PC-9 (cell line): ENCODE results near the gene ALDH1A3. TPM values are rescaled to one million over a fixed set of nuclear protein-coding genes. Genes with fewer than 3 reads are reported as not detected.
A peak's percentile ranks its signal among the peaks of the same experiment; 100 is the strongest.

Experiments
- BruUV-seq: library from RNA; stranded (reverse); fragments of 400-500 nt; replicated peaks from 2 replicates; lab custom pipeline; 2021; lab: Mats Ljungman, UMichigan
- CTCF ChIA-PET: fragments of 300-600 bp; sonication (Branson Sonifier 250); formaldehyde crosslinking; loops from one replicate; lab custom pipeline; 2022; ENCODE audit warnings: antibody characterized with exemption; lab: Charles Lee
- POLR2A ChIA-PET: fragments of 300-600 bp; sonication (Branson Sonifier 250); formaldehyde crosslinking; loops from one replicate; lab custom pipeline; 2022; ENCODE audit warnings: antibody characterized with exemption; ENCODE audit not compliant: unreplicated experiment; lab: Charles Lee
- DNase-seq, 2 experiments: peaks; one replicate each; pipeline versions ENCODE4 v3.0.0 to v3.0.0-alpha.2; 2015 to 2022; ENCODE audit warnings: mixed read lengths in 1 of 2
- H2AFZ ChIP-seq: fragments of 200-600 bp; sonication (generic); 2 replicates; pipeline ENCODE4 v1.8.1; 2017; ENCODE audit warnings: antibody characterized with exemption
- H3F3A ChIP-seq: fragments of 200-600 bp; sonication (generic); 2 replicates; pipeline ENCODE4 v1.8.1; 2017; ENCODE audit warnings: antibody characterized with exemption, mild to moderate bottlenecking, low read depth; ENCODE audit not compliant: insufficient read depth
- H3K27ac ChIP-seq: fragments of 200-600 bp; sonication (generic); 2 replicates; pipeline ENCODE4 v1.6.1; 2016; ENCODE audit warnings: mixed run types
- H3K27me3 ChIP-seq: fragments of 200-600 bp; sonication (generic); 2 replicates; pipeline ENCODE4 v1.6.1; 2016; ENCODE audit warnings: low read depth, mixed run types; ENCODE audit not compliant: insufficient read depth
- H3K36me3 ChIP-seq: fragments of 200-600 bp; sonication (generic); 2 replicates; pipeline ENCODE4 v1.6.1; 2016; ENCODE audit warnings: low read depth, mixed run types
- H3K4me1 ChIP-seq: fragments of 200-600 bp; sonication (generic); replicated peaks from 2 replicates; pipeline ENCODE4 v1.6.1; 2016; ENCODE audit warnings: mixed run types; ENCODE audit not compliant: insufficient read depth
- H3K4me2 ChIP-seq: fragments of 200-600 bp; sonication (generic); 2 replicates; pipeline ENCODE4 v1.6.1; 2017; ENCODE audit warnings: mixed run types
- H3K4me3 ChIP-seq: fragments of 200-600 bp; sonication (generic); 2 replicates; pipeline ENCODE4 v1.6.1; 2016; ENCODE audit warnings: mixed run types
- H3K79me2 ChIP-seq: fragments of 200-600 bp; sonication (generic); 2 replicates; pipeline ENCODE4 v1.6.1; 2017; ENCODE audit warnings: low read depth, mixed run types
- H3K9me2 ChIP-seq: fragments of 200-600 bp; sonication (generic); 2 replicates; pipeline ENCODE4 v1.8.1; 2017; ENCODE audit warnings: mild to moderate bottlenecking; ENCODE audit not compliant: insufficient read depth
- H3K9me3 ChIP-seq: fragments of 200-600 bp; sonication (generic); 2 replicates; pipeline ENCODE4 v1.8.1; 2016; ENCODE audit warnings: low read depth; ENCODE audit not compliant: insufficient read depth
- H4K20me1 ChIP-seq: fragments of 200-600 bp; sonication (generic); 2 replicates; pipeline ENCODE4 v1.8.1; 2017; ENCODE audit not compliant: insufficient read depth
- EZH2 ChIP-seq: fragments of 200-600 bp; sonication (generic); IDR thresholded peaks from 2 replicates; pipeline ENCODE4 v1.8.0; 2017; ENCODE audit warnings: antibody characterized with exemption, low read depth
- intact Hi-C: fragments of 100-400 bp; cut with micrococcal nuclease; formaldehyde crosslinking; loops from one replicate; pipeline ENCODE4 v1.10.0; 2022; ENCODE audit not compliant: unreplicated experiment
- total RNA-seq: library from RNA; stranded (reverse); gene quantifications from 2 replicates; pipeline ENCODE4 v1.2.3, GENCODE V29; 2021
- TF ChIP-seq, protein P1 (sequence below): fragments of 200-600 bp; sonication (generic); conservative IDR thresholded peaks from 2 replicates; pipeline ENCODE4 v1.6.1; 2017; ENCODE audit warnings: mixed run types, antibody characterized with exemption, mild to moderate bottlenecking, moderate library complexity

Gene ALDH1A3
- total RNA-seq, 1 experiment from 2014 or later = 469 TPM

- Histone ChIP-seq H4K20me1 (no peaks in the 10 kb centered on the region), H3K27me3 (no peaks in the 10 kb centered on the region), H3K4me2 (no peak overlapping the region), H3K79me2 (peaks cover 24% of the 10 kb centered on the region), H3K4me1 (peaks cover 11% of the 10 kb centered on the region; the same call in 1 of the 2 replicates), H3K27ac (0 out of 2 replicates have a peak overlapping the region, but pooled peaks have one; percentile 22), H3K4me3 (no peak overlapping the region), H3K36me3 (peaks cover 39% of the 10 kb centered on the region), H3K9me2 (no peaks in the 10 kb centered on the region), H2AFZ (no peak overlapping the region), H3K9me3 (no peaks in the 10 kb centered on the region; the same call in 1 of the 2 replicates), H3F3A (peaks cover 61% of the 10 kb centered on the region)
- no peak for DNase-seq
- no TSS peak for BruUV-seq
- intact Hi-C loops = no loop called here
- CTCF ChIA-PET = no interaction called here
- POLR2A ChIA-PET = no interaction called here
- TF ChIP-seq, protein P1, sequence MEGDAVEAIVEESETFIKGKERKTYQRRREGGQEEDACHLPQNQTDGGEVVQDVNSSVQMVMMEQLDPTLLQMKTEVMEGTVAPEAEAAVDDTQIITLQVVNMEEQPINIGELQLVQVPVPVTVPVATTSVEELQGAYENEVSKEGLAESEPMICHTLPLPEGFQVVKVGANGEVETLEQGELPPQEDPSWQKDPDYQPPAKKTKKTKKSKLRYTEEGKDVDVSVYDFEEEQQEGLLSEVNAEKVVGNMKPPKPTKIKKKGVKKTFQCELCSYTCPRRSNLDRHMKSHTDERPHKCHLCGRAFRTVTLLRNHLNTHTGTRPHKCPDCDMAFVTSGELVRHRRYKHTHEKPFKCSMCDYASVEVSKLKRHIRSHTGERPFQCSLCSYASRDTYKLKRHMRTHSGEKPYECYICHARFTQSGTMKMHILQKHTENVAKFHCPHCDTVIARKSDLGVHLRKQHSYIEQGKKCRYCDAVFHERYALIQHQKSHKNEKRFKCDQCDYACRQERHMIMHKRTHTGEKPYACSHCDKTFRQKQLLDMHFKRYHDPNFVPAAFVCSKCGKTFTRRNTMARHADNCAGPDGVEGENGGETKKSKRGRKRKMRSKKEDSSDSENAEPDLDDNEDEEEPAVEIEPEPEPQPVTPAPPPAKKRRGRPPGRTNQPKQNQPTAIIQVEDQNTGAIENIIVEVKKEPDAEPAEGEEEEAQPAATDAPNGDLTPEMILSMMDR = no peak
- TF ChIP-seq EZH2 = no peak
These were observed 21.3 kb upstream of the ALDH1A3 start for GRCh38 chr15:100858294-100858693.

DNA sequence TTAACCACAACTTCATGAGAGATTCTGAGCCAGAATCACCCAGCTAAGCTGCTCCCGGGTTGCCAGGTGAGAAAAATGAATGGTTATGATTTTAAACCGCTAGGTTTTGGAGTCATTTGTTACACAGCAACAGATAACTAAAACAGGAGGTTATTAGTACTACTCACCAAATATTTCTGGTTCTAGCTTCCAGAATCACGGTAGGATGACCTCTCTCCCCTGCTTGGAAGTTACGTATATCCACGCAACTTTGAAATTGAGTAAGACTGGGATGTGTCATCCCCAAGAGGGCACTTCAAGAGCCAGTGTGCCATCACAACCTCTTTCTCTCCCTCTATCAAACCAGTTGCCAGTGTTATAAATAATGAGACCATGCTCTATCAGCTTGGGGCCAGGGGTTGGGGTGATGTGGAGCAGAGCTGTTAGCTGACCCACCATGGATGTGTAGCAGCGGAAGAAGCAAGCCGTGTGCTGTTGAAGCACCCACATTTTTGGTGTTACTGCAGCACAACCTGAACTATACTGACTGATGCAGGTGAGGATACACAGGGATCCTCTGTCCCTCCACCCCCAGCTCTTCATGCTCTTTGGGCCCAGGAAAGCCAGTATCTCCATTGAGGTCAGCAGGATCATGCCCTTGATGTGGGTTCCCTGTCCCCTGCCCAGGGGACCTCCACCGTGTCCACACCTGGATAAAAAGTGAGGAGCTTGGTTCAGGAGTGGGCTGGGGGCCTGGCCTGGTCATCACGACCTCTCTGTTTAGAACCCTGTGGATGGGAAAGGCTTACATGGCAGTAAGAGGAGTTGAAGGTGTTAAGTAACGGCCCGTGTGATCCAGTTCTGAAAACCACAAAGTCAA, 19.4 kb upstream of the ALDH1A3 start:
- H3K36me3 ChIP-seq = peaks cover 22% of the 10 kb centered on the region
- H3K27me3 ChIP-seq = no peaks in the 10 kb centered on the region
- no peak overlapping the region for H3K27ac ChIP-seq
- no peaks in the 10 kb centered on the region; the same call in 1 of the 2 replicates for H3K9me3 ChIP-seq
- peaks cover 52% of the 10 kb centered on the region for H3F3A ChIP-seq
- no peaks in the 10 kb centered on the region for H3K4me1 ChIP-seq
- ChIA-PET POLR2A (interaction anchor here (0.6 kb wide), 1 partner anchor 13 kb away, joined by 3 read pairs; no protein-coding TSS in a partner anchor), CTCF (no interaction called here)
- intact Hi-C loops = no loop called here
- no peaks in the 10 kb centered on the region for H3K9me2 ChIP-seq
- peaks cover 5% of the 10 kb centered on the region; the same call in 1 of the 2 replicates for H3K79me2 ChIP-seq
- DNase-seq = no peak
- H2AFZ ChIP-seq = no peak overlapping the region
- no peaks in the 10 kb centered on the region for H4K20me1 ChIP-seq
- TF ChIP-seq, protein P1 = no peak
- TF ChIP-seq EZH2 = no peak
- BruUV-seq = no TSS peak
- no peak overlapping the region for H3K4me2 ChIP-seq
- H3K4me3 ChIP-seq = no peak overlapping the region

DNA sequence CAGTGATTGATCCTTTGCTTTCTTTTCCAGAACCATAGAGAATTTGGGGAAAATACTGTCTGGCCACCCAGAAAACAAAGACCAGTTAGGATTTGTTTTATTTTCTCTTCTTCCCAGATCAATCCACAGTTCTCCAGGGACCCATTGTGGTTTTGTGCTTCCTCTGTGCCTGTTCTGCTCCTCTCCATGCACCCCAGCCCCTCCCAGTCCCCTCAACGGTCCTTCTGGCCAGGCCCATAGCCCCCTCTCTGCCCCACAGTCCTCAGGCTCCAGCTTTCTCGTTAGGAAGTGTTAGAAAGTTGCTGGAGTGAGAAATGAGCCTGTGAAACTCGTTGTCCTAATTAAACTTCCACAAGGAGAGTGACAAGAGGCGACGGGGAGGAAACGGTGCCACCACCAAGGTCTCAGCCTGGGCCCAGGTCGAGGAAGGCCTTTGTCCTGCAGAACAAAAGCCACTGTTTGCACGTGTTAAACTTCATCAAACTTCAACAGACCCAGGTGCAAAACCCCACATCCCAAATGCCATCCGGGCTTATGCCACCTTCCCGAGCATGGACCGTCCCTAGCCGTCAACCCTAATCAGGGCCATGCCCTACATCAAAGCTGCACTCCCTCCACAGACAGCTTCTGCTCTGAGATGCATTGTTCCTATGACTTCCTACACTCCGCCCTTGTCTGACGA, 18.7 kb upstream of the ALDH1A3 start:
- intact Hi-C loops = no loop called here
- ChIA-PET CTCF (interaction anchor here (0.6 kb wide), 1 partner anchor 190 kb away, joined by 3 read pairs; no protein-coding TSS in a partner anchor), POLR2A (interaction anchor here (0.6 kb wide), 1 partner anchor 12 kb away, joined by 3 read pairs; no protein-coding TSS in a partner anchor)
- BruUV-seq = no TSS peak
- no peaks in the 10 kb centered on the region for H4K20me1 ChIP-seq
- peaks cover 44% of the 10 kb centered on the region for H3F3A ChIP-seq
- H2AFZ ChIP-seq = no peak overlapping the region
- H3K27ac ChIP-seq = no peak overlapping the region
- no peak overlapping the region for H3K4me2 ChIP-seq
- peaks cover 14% of the 10 kb centered on the region for H3K36me3 ChIP-seq
- H3K9me2 ChIP-seq = no peaks in the 10 kb centered on the region
- H3K79me2 ChIP-seq = no peaks in the 10 kb centered on the region
- H3K4me1 ChIP-seq = no peaks in the 10 kb centered on the region
- no peak for DNase-seq
- H3K9me3 ChIP-seq = no peaks in the 10 kb centered on the region; the same call in 1 of the 2 replicates
- H3K27me3 ChIP-seq = no peaks in the 10 kb centered on the region
- no peak overlapping the region for H3K4me3 ChIP-seq
- TF ChIP-seq, protein P1 = no peak
- TF ChIP-seq EZH2 = no peak
